PC-3 (cell line): ENCODE data around the gene ACER3.

Source experiments
- CTCF ChIP-seq: fragments of 300-600 bp; sonication (generic); conservative IDR thresholded peaks from 2 replicates; pipeline ENCODE4 v1.5.1; 2017; ENCODE audit warnings: antibody characterized with exemption, low read depth, mild to moderate bottlenecking, low read length
- EZH2 ChIP-seq: fragments of 300-600 bp; sonication (generic); IDR thresholded peaks from one replicate; pipeline ENCODE4 v1.6.1; 2017; ENCODE audit warnings: antibody characterized with exemption, mild to moderate bottlenecking, low read length; ENCODE audit not compliant: unreplicated experiment

GRCh38 chr11:77030834-77031414 lies 170.2 kb downstream of the ACER3 start:
- no peak for TF ChIP-seq CTCF
- TF ChIP-seq EZH2: no peak
